Measurements from ENCODE around the gene SLC8A1. TPM values are rescaled to one million over a fixed set of nuclear protein-coding genes. Genes with fewer than 3 reads are reported as not detected.

SLC8A1 gene
- total and polyA plus RNA-seq, 10 of the 15 experiments (the other 5 are each of a cell fraction or from before 2014, with no cell fraction given), result under 0.01 to 1.2 (median 0.01) TPM; not detected in 3

DNA sequence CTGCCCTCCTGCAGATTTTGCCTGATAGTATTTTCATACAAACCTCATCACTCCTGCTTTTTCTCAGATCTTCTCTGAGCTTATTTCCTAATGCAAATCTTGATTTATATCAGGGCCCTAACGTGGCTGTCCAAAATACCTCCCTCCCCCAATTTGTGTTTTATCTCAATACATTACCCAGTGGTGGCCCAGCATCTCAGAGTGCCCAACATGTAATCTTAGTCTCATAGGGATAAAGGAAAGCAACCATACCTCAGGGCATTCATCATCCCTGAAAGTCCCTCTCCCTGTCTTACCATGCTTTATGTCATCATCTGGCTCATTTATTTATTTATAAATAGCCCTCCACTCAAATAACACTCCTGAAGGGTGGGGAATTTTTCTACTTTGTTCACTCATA, 135.3 kb downstream of the SLC8A1 start (continued):
- TF ChIP-seq ZBTB33 (IDR thresholded peaks at IDR 0.05), result no peak
- TF ChIP-seq NBN (IDR thresholded peaks at IDR 0.05), result no peak
- no peak for TF ChIP-seq TBL1XR1 (IDR thresholded peaks at IDR 0.05; ENCODE audit: low read depth, low read length)
- no peak for TF ChIP-seq CTCF (IDR thresholded peaks at IDR 0.05 in 2 of 3, conservative IDR thresholded peaks at IDR 0.05 in 1 of 3; ENCODE audit: control insufficient read depth in 2 of 3, extremely low read depth in 1 of 3, insufficient read depth in 1 of 3, low read depth in 3 of 3, low read length in 3 of 3)
- TF ChIP-seq EGR1 (IDR thresholded peaks at IDR 0.05; ENCODE audit: borderline replicate concordance in 1 of 2, low read depth in 2 of 2, low read length in 2 of 2), result no peak
- no peak for TF ChIP-seq ZNF274 (IDR thresholded peaks at IDR 0.05; ENCODE audit: insufficient read depth, insufficient read length)
- TF ChIP-seq RBBP5 (conservative IDR thresholded peaks at IDR 0.05), result no peak

DNA sequence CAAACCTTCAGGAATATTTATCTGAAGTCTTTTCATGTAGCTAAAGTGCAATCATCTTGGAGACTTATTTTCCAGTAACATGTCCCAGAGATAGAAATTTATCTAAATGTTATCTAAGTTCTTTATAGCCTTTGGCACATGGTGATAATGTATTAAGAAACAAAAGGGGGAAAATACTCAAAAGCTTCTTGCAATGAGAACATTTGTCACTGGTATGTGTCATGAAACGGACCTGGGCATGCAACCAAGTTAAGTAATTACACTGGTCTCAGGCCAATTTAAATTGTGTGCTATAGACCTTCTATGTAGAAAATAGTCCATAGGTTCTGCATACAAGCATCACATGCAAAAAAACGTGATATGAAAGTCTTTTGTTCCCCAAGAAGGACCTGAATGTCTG, 136.2 kb downstream of the SLC8A1 start:
- no peak overlapping the region for H3K9ac ChIP-seq (ENCODE audit: control insufficient read depth, insufficient read depth, low read length)
- no peak for ATAC-seq
- no peak for FAIRE-seq
- TF ChIP-seq JUND (IDR thresholded peaks at IDR 0.05; ENCODE audit: low read depth, low read length) (no peak), USF1 (IDR thresholded peaks at IDR 0.05; ENCODE audit: borderline replicate concordance, extremely low read length, insufficient read depth, low read depth, low read length) (no peak), NR2C2 (IDR thresholded peaks at IDR 0.05; ENCODE audit: borderline replicate concordance, control insufficient read depth, insufficient read length, low read depth) (no peak), NKRF (conservative IDR thresholded peaks at IDR 0.05) (no peak), YY1 (IDR thresholded peaks at IDR 0.05; ENCODE audit: low read depth, low read length) (no peak), NFYB (IDR thresholded peaks at IDR 0.05; ENCODE audit: insufficient read depth, low read depth, low read length) (no peak)

More for the DNA sequence above, 136.2 kb downstream of the SLC8A1 start:
- WGBS (ENCODE audit: insufficient coverage, insufficient replicate concordance, low lambda C conversion rate, missing lambda C conversion rate), result 6% methylated on average over 2 of the region's 2 CpGs
- Histone ChIP-seq H3K36me3 (ENCODE audit: control insufficient read depth in 2 of 2, insufficient read depth in 2 of 2, low read length in 1 of 2) (no peaks in the 10 kb centered on the region), H3K27ac (ENCODE audit: control insufficient read depth, insufficient read depth) (no peak overlapping the region), H2AFZ (ENCODE audit: control insufficient read depth, low read depth, low read length) (no peak overlapping the region), H3K4me2 (ENCODE audit: control insufficient read depth, insufficient read depth) (no peak overlapping the region), H3K79me2 (ENCODE audit: control insufficient read depth, insufficient read depth, low read length) (no peaks in the 10 kb centered on the region), H3K4me1 (ENCODE audit: control insufficient read depth, insufficient read depth, low read length) (no peaks in the 10 kb centered on the region), H4K20me1 (ENCODE audit: control insufficient read depth, insufficient read depth) (no peaks in the 10 kb centered on the region), H3K9me3 (replicated peaks; ENCODE audit: control insufficient read depth, insufficient read depth, low read length) (no peaks in the 10 kb centered on the region), H3K27me3 (replicated peaks in 1 of 2; ENCODE audit: control insufficient read depth in 2 of 2, insufficient read depth in 2 of 2, low read length in 1 of 2) (no peaks in the 10 kb centered on the region), H3K4me3 (no peak overlapping the region)
- in situ Hi-C loops (cut with MboI) (no loop called here), intact Hi-C loops (cut with micrococcal nuclease; ENCODE audit: unreplicated experiment) (no loop called here)
- POLR2A ChIA-PET, result no interaction called here
- CTCF ChIA-PET, result no interaction called here
- no peak for DNase-seq (ENCODE audit: low read depth, low spot score)
- RAD21 ChIA-PET (ENCODE audit: unreplicated experiment), result no interaction called here
- BruUV-seq (replicated peaks), result no TSS peak
- SMC1A ChIA-PET (ENCODE audit: uncharacterized antibody, unreplicated experiment), result no interaction called here

Measured in GM12878 (cell line).